H1 (cell line): Measurements from ENCODE around the gene P2RY8.
"Not testable (repeated sequence)": the region's sequence is repeated elsewhere in the genome, so short reads cannot be mapped to it uniquely, and the experiment has no call there.

Source experiments
- CBX8 ChIP-seq: fragments of 300-800, 300-1000 bp; sonication (generic); IDR thresholded peaks from 2 replicates; pipeline ENCODE4 v1.7.1; 2016; ENCODE audit warnings: low read depth, low read length, borderline replicate concordance
- CREB1 ChIP-seq: IDR thresholded peaks from 2 replicates; pipeline ENCODE4 v1.6.1; 2012; ENCODE audit warnings: inconsistent platforms
- CTCF ChIP-seq, 3 experiments: IDR thresholded peaks; 1 replicate in 2 of 3; 2 replicates in 1 of 3; pipeline versions ENCODE4 v1.5.1 to v1.6.1; 2011; ENCODE audit warnings: low read length in 3 of 3, mild to moderate bottlenecking in 3 of 3, inconsistent platforms in 2 of 3, low read depth in 1 of 3, moderate library complexity in 1 of 3; ENCODE audit not compliant: insufficient read depth in 1 of 3; ENCODE audit errors: control extremely low read depth in 1 of 3
- EGR1 ChIP-seq: IDR thresholded peaks from 2 replicates; pipeline ENCODE4 v1.6.1; 2011; ENCODE audit warnings: low read depth, low read length, borderline replicate concordance
- EZH2 ChIP-seq: fragments of 200-600 bp; sonication (generic); IDR thresholded peaks from 2 replicates; pipeline ENCODE4 v1.7.1; 2012; ENCODE audit warnings: low read depth, mild to moderate bottlenecking, moderate library complexity, low read length, inconsistent platforms; ENCODE audit not compliant: severe bottlenecking
- GABPA ChIP-seq: IDR thresholded peaks from 2 replicates; pipeline ENCODE4 v1.6.1; 2011; ENCODE audit warnings: mild to moderate bottlenecking, low read length, moderate library complexity, borderline replicate concordance; ENCODE audit not compliant: insufficient read depth
- POLR2AphosphoS5 ChIP-seq: IDR thresholded peaks from 2 replicates; pipeline ENCODE4 v1.6.1; 2011; ENCODE audit warnings: low read depth, low read length
- TBP ChIP-seq: IDR thresholded peaks from 2 replicates; pipeline ENCODE4 v1.6.1; 2011; ENCODE audit warnings: low read depth, low read length, improper control_type of control experiment
- TCF12 ChIP-seq: IDR thresholded peaks from 2 replicates; pipeline ENCODE4 v1.6.1; 2011; ENCODE audit warnings: low read depth, mild to moderate bottlenecking, low read length

GRCh38 chrX:1557442-1557841 lies 20.5 kb upstream of the P2RY8 start:
- not testable (repeated sequence) for TF ChIP-seq CREB1; CTCF (IDR thresholded peaks at IDR 0.05; ENCODE audit: control extremely low read depth in 1 of 3, insufficient read depth in 1 of 3, low read depth in 1 of 3, low read length in 3 of 3); EZH2; TCF12; TBP; POLR2AphosphoS5; EGR1; CBX8; GABPA
